OCI-M1 (cell line): ENCODE measurements around the gene C6orf15.

Experiments used
- DNase-seq: peaks from one replicate; lab custom pipeline; 2025; lab: John Stamatoyannopoulos, UW

The C6orf15 gene

DNA sequence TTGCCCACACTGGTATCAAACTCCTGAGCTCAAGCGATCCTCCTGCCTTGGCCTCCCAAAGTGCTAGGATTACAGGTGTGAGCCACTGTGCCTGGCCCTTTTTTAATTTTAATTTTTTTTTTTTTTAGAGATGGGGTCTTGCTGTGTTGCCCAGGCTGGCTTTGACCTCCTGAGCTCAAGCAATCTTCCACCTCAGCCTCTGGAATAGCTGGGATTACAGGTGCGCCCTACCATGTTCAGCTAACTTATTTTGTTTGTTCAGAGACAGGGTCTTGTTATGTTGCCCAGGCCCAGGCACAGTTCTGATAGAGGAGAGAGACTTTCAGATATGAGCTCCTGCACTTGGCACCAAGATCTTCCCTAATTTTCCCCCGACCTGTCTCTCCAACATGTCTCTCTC is 18.4 kb upstream of the C6orf15 start:
- no peak for DNase-seq

DNA sequence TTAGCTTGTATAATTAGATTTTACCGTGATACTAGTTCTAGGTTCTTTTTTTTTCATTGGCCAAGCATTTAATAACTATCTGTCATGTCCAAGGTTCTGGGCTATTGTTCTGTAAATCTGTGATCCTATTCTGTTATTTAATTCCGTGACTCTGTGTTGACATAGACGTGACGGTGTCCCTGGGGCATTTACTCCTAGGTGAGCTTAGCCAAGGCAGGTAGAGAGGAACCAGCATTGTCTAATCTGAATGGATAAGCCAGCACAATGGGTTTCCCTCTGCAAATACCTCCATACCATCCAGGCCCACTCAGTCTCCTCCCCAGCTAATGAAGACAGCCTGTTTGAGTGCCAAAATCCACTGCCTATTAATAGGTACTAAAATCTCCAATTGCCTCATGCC is 16.8 kb upstream of the C6orf15 start:
- no peak for DNase-seq

DNA sequence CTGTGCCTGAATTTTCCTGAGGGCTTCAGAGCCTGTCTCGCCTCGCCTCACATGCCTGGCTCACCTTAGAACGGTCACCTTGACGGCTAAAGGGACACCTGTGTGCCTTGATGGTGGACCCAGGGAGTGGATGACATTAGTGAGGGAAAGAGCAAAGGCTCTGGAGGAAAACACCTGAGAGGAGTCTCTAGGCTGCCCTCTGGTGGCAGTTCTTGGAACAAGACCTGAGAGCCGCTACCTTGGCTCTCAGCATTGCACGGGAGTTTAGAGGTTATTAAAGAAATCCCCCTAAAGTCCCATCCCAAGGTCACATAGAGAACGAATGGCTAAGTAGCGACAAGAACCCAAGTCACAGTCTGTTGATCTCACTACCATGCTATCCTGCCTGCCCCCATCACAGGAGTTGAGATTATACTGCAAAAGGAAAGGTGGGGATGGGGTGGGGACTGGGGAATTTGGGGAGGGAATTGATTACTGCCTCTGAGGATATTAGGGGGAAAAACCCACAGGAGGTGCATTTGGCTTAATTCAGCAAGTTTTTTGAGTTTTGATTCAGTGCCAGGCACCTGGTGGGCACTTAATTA is 15.8 kb upstream of the C6orf15 start:
- DNase-seq = peak; percentile 74

DNA sequence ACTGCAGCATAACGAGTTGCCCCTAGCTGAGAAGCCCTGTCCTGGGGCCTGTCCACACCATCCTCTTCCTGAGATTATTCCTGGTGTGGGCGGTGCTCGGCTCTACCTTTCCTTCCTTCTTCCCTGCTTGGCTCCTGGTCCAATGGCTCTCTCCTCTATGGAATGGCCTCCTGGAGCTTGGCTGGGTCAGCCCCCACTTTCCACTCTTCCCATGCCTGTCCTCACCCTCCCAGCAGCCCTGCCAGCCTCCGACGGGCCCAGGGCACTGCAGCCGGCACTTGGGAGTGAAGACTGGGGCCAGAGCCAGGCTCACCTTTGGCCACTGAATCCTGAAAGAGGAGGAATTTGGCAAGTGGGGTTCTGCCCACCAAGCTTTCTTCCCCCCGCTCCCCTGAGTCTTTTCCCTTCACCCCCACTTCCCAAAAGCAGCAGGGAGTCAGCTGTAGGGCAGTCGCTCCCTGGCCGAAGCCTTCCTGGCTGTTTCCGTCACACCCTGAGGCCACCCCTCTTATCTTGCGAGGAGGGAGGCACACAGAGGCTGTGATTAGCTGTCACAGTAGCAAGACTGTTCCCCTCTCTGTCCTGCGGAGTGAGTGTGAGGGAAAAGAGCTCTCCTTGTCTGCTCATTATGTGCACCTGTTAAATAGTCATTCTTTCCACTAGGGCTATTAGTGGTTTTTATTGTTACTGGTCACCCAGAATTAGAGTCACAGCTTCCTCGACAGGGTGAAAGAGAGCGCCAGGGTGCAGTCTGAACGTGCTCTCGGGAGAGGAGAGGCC is 14.2 kb upstream of the C6orf15 start:
- DNase-seq = peak; percentile 27

DNA sequence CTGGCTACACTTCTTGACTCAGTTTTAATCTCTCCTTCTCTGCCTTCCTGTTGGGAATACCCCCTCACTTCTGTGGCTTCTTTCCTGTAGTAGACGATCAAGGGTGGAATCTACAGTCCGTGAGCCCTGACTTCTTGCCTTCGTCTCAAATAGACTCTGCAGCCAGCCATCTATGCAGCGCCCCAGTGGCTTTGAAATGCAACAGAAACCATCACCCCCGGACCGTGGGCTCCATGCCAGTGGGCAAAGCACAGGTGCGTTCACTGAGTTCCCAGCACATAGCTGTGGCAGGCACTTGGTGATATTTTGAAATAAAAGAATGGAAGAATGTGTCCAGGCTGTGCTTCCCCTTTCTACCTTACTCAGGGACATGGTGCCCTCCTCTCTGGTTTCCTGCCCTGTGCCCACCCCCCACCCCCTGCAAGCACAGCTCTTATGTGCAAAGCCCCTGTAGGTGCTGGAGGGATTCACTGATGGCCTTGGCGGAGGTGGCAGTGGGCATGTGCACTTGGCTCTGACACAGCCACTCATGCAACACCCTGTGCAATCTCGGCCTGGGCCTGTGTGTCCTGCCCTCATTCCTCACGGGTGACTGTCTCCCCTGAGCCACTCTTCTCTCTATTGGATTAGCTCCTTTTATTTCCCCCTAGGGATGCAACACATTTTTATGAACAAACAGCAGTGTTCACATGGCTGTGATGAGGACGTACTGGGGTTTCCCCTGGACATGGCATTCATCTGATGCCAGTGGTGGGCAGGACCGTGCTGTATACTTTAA is 13.4 kb upstream of the C6orf15 start:
- DNase-seq = no peak

DNA sequence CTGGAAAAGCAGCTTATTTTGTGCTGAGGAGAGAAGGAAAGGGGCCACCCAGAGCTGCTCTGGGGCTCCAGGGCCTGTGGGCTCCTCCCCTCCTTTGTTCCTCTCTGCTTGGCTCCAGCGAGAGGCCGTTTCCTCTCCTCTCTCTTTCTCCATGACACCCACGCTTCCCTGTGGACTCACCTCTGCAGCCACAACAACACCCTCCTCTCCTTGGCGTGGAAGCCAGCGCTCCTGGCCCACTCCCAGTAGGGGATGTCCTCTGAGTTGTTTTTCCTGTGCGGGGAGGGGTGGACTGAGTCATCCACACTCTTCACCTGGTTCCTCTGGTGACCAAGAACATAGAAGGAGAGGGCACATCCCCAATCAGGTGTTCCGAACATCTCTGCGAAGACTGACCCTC is 12.8 kb upstream of the C6orf15 start:
- no peak for DNase-seq

DNA sequence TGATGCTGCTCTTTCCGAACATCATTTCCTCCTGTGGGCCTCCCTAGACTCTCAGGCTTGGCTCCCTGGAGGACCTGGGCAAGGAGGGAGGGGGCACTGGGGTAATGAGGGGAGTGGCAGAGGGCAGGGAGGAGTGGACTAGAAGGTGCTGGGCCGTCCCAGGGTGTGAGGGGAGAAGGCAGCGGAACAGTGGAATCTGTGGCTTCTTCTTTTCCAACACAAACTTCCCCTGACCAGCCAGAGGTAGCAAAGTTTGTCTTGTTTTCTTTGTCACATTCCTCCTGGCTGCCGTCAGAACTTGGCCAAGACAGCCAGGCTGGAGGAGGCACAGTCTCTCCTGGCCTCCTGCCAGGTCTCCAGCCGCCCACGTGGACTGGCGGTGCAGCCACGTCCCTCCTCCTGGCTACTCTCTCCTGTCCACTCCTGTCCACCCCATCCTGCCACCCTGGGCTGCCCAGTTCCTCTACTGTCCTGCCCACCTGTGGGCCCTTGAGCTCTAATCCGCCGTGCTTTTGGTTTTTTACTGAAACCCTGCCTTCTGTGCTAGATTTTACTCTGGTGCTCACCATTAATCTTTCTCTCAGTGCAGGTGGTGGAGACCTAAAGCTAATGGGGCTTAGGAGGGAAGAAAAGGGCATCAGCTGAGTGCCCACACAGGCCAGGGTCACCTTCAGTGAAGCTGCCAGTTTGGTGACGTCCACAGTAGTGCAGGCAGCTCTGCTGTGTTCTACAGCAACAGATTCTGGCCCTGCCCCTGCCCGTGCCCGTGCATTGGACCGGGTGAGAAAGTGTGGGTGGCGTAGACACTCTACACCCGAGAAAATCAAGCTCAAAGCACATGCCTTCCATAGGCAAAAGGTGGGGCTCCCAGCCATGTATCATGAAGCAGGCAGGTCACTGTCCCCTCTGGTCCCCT is 10.7 kb upstream of the C6orf15 start:
- DNase-seq = peak; percentile 36

DNA sequence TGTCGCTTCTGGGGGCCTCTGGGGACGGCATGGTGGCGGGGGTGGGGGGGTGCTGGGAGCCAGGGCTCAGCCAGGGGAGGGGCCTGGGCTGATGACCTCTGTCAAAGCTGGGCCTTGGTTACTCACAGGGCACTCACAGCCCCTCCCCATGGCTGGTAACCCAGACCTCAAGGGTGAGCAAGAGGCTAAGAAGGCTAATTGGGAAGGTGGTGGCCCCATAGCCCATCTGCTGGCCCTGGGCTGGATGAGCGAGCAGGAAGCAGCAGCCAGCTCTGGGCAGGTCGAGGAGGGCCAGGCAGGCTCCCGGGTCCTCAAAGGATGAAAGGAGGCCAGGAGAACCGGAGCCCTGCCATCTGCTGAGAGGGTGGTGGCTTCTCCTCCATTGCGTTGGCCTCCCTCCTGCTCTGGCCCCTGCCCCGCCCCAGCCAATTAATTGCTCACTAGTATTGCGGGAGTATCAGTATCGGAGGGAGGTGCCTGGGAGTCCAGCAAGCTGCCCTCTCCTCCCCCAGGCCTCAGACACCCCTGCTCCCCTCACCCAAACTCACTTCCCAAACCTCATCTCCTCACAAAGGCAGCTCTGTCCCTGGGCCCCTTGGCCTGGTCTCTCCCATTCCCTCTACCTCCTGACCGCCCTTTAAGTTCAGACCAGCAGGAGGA is 8.9 kb upstream of the C6orf15 start:
- no peak for DNase-seq

DNA sequence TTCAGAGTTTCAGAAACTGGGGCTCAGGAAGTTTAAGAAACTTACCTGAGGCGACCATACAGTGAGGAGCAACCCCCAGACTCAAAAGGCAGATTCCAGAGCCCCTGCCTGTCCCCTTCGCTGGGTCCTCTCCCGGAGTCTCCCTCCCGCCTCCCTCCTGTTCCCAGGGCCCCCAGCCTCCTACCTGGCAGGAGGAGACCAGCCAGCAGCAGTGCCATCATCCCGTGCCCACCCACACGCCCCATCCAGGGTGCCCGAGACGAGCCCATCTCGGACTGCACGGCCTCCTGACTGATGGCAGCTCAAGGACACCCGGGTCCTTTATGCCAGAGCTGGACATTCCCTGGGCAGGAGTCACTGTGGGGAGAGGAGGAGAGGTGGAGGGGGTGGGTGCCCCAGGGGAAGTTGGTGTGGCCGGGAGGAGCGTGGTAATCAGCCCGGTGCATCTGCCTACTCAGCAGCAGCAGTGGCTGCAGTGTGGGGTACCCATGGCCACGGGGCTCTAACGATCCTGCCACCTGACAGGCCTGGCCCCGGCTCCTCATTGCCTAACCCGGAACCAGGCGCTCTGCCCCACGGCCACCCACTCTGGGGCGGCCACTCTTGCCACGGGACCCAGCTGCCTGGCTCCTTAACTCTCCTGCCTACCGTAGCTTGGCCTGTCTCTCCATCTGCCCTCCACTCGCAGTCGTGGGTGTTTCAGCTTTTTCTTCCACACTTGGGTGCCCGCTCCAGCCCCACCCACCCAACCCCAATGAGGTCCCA is 8.0 kb upstream of the C6orf15 start, which contains the start of gene CDSN:
CDSN (minus strand) TSS at position 296 of the 765 bp plus-strand sequence; CDS start at position 269, 27 bp downstream.
- no peak for DNase-seq

DNA sequence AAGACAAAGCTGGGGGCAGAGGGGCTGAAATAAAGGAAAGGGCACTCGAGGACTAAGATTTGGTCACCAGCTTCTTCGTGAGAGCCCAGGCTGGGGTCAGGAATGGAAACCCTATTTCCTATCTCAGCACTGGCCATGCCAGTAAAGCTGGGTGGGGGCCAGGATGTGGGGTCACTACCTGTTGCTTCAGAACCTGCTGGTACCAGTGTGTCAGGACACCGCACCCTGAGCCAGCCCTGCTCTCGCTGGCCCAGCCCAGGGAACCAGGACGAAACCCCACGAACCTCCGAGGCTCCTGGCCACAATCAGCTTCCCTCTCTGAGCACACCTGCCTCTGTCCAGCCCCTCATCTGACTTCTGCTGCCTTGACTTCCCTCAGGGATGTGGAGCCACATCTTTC is 5.8 kb upstream of the C6orf15 start:
- no peak for DNase-seq

DNA sequence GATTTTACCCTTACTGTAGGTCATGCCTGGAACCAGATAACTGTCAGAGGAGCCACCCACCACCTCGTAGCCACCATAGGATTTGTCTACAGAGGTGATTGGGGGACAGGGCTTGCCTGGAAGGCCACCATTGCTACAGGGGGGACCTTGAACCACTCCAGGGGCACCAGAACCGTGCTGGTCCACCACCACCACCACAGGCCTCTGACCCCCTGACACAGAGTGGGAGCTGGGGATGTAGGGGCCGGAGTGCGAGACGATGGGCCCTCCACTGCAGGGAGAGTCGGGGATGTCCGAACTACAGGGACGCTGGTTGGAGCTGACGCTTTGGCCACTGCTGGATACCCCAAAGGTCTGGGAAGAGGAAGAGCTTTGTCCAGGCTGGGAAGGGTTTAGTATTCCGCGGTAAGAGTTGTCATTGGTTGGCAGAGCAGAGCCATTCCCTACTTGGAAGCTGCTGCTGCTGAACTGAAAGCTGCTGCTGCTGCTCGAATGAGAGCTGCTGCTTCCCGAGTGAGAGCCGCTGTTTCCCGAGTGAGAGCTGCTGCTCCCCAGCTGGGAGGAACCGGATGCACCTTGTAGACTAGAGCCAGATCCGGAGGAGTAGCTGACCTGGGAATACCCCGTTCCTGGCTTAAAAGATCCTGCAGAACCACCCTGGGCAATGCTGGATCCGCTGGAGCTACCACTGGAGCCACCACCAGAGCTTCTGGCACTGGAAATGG is 4.4 kb upstream of the C6orf15 start:
- no peak for DNase-seq

DNA sequence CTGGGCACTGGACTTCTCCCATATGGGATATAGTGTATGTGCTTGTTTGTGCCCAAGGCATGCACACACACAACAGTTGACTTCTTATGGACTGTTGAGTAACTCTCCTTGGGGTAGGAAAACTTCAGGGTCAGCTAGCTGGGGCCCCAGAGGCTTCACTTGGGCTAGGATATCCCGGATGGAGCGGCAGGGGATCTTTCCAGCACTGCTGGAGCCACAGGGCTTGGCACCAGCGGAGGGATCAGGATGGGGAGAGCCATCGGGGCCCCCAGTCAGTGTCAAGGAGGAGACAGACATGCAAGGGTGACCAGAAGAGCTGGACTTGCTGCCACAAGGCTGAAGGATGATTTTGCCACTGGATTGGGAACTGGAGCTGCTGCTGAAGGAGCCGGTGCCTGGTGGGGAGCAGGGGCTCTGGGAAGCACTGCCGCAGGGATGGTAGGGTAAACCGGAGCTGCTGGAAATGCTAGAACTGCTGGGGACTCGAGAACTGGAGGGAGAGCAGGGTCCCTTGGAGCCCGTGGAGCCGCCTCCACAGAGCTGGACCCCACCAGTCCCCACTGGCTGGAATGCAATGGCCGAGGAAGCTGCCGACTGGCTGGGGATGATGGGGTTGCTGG is 3.7 kb upstream of the C6orf15 start:
- no peak for DNase-seq

DNA sequence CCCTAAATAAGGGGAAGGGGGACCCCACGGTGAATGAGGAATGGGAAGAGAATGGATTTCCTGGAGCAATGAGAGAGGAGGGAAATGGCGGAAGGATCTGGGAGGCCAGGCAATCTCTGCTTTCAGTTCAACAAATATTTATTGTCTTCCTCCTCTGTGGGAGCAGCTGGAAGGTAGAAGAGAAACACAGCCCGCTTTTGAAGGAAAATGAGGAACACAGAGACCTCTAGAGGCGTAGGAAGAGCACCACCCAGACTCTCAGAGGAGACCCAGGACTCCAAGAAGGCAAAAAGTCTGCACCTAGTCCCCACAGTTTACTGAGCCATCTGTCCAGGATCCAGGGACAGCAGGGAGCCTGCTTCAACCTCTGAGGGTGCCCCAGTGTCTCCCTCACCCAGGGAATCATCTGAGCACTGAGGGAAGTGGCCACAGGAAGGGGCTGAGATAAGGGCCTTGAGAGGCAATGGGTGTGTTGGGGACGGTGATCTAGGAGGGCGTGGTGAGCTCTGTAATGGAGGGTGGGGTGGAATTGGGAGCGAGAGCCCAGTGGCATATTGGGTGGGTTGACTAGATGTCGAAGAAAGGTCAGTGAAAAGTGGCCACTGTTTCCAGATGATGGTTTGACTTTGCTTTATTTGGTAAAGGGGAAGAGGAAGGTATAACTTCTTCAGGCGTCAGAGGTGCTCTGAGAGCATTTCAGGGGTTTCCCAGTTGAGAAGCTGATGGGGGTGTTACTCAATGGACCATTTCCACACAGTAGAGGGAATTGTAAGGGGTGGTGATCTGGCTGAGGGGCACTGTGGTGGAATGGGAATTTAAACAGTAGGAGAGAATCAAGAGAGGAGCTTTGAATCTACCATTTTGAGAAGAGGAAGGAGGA is 2.8 kb upstream of the C6orf15 start:
- DNase-seq = peak; percentile 40

DNA sequence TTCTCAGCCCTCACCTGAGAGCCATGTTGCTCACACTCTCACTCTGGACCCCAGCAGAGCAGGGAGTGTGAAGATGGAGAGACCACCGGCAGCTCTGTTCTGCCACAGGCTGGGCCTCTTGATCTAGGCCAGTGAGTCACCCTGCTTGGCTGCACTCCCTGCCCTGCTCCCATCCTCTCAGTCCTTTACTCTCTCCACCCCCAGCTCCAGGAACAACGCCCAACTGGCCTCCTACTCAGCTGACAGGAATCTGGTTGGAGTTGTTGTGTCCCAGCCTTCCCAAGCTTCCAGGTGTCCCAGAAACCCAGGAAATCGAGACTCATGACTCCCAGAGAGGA is 2.1 kb upstream of the C6orf15 start, which contains the start of gene PSORS1C1:
PSORS1C1 (plus strand) TSS at position 260 of the 338 bp plus-strand sequence. CDS start 14,833 bp downstream, outside the sequence.
- no peak for DNase-seq

DNA sequence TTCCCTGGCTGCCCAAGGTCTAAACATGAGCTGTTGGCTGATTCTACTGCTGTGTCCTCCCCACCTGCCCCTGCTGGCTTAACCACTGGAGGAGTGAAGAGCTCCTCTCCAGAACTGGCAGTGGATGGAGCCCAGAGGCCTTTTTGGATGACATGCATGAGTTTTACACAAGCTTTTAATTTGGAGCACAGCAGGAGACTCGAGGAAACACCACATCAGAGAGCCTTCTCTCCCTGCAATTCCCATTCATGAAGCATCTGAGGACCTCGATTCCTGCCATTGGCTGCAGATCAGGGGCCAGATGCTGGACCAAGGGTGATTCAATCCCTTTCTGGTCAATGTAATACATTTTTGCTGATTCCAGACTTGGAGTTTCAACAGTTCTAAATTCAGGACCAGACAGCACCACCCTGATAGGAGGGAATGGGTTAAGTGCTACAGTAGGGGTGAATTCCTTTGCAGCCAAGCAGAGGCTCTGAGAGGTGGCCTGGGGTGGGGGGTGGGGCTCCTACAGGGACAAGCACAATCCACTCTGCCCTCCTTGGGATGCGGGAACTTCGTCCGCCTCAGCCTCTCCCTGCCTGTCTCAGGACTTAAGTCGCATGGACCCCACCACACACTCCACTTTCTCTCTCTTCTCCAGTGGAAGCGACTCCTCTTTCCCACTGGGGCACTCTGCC is 1.6 kb upstream of the C6orf15 start:
- no peak for DNase-seq

DNA sequence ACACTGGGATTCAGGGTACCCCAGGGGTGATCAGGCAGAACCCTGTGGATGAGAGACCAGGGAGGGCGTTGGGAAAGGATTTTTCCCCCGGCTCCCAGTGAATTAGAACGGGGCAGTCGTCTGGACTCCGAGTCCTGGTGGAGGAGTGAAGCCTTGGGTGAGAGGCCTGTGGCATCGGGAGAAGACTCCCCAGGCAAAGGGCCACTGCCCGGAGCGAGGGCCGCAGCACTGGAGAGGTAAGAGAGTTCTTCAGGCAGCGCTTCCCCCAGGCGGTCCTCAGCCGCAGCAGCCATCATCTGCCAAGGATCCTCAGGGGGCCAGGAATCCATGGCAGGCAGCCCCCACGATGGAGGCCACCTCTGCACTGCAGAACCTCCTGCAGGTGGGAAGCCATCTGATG is 663 bp downstream of the C6orf15 start:
- DNase-seq = no peak

DNA sequence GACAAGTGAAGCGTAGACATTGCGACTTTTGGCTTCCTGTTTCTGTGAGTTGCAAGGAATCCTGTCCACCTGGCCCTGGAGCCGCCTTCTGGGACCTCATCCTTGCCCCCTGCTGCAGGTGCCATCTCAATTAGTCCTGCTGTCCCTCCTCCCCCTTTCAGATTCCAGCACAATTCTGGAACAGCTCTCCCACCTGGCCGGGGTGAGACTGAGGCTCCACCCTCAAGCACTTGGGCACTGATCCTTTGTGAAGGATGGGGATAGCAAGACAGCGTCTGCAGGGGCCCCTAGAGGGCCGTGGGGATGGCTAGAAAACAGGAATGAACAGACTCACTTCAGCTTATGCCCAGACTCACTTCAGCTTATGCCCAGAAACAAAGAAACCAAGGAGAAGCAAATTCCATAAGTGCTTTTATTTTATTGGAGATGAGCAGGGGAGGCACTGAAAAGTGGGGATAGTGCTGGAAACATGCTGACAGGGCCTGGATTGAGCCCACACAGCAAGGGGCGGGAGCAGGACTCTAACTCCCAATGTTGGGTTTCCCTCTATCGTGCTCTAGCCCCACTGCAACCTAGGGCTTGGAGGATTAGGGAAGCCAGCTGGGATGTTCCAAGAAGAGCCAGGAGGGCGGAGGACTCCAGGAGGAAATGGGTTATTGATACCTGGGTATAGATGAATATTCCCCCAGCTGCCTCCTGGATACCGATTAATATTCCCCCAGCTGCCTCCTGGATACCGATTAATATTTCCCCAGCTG is 1.4 kb downstream of the C6orf15 start:
- DNase-seq = no peak
